Karpas-422 (cell line): ENCODE results near the gene FGD5. TPM values are rescaled to one million over a fixed set of nuclear protein-coding genes. Genes with fewer than 3 reads are reported as not detected.

Experiments used
- DNase-seq: peaks from one replicate; pipeline ENCODE4 v3.0.0-alpha.2; 2015
- H2AFZ ChIP-seq: fragments of 200-600 bp; sonication (generic); 2 replicates; pipeline ENCODE4 v1.6.1; 2014; ENCODE audit warnings: antibody characterized with exemption, low read length, mixed read lengths
- H3K27ac ChIP-seq: fragments of 200-600 bp; sonication (generic); 2 replicates; pipeline ENCODE4 v1.5.1; 2014; ENCODE audit warnings: mild to moderate bottlenecking, low read length, moderate library complexity
- H3K27me3 ChIP-seq: fragments of 200-600 bp; sonication (generic); 2 replicates; pipeline ENCODE4 v1.6.1; 2014; ENCODE audit warnings: low read length, mixed read lengths
- H3K36me3 ChIP-seq: fragments of 200-600 bp; sonication (generic); 2 replicates; pipeline ENCODE4 v1.6.1; 2014; ENCODE audit warnings: low read length, mixed read lengths; ENCODE audit not compliant: insufficient read depth
- H3K4me1 ChIP-seq: fragments of 200-600 bp; sonication (generic); 2 replicates; pipeline ENCODE4 v1.6.1; 2014; ENCODE audit warnings: mild to moderate bottlenecking, low read length, mixed read lengths
- H3K4me2 ChIP-seq: fragments of 200-600 bp; sonication (generic); 2 replicates; pipeline ENCODE4 v1.6.1; 2014; ENCODE audit warnings: low read length, low read depth, mild to moderate bottlenecking; ENCODE audit not compliant: poor library complexity, severe bottlenecking
- H3K4me3 ChIP-seq: fragments of 200-600 bp; sonication (generic); 2 replicates; pipeline ENCODE4 v1.5.1; 2014; ENCODE audit warnings: mild to moderate bottlenecking, antibody characterized with exemption, low read length, mixed read lengths
- H3K79me2 ChIP-seq: fragments of 200-600 bp; sonication (generic); 2 replicates; pipeline ENCODE4 v1.6.1; 2014; ENCODE audit warnings: mild to moderate bottlenecking, low read length, mixed read lengths
- H3K9ac ChIP-seq: fragments of 200-600 bp; sonication (generic); 2 replicates; pipeline ENCODE4 v1.6.0; 2014; ENCODE audit warnings: low read length
- H3K9me2 ChIP-seq: fragments of 200-600 bp; sonication (generic), shearing (Covaris generic); replicated peaks from 2 replicates; pipeline ENCODE4 v1.6.0; 2014; ENCODE audit warnings: mild to moderate bottlenecking, low read length, moderate library complexity; ENCODE audit not compliant: insufficient read depth
- H3K9me3 ChIP-seq: fragments of 300-700, 200-600 bp; sonication (generic); 2 replicates; pipeline ENCODE4 v1.6.1; 2014; ENCODE audit warnings: low read length, mixed read lengths
- H4K20me1 ChIP-seq: fragments of 200-600 bp; sonication (generic); 2 replicates; pipeline ENCODE4 v1.6.1; 2014; ENCODE audit warnings: mild to moderate bottlenecking, antibody characterized with exemption, low read length, low read depth; ENCODE audit not compliant: insufficient read depth
- total RNA-seq: library from RNA; depleted of rRNA; stranded (reverse); fragments of >200 nt; shearing (Covaris generic); gene quantifications from 2 replicates; pipeline ENCODE4 v1.2.3, GENCODE V29; 2014; ENCODE audit warnings: low replicate concordance

FGD5 gene
- total RNA-seq, 1 experiment from 2014 or later: not detected

GRCh38 chr3:14879211-14879874, 60.6 kb downstream of the FGD5 start:
- Histone ChIP-seq H2AFZ (no peak overlapping the region), H3K9me2 (no peaks in the 10 kb centered on the region), H3K9me3 (no peaks in the 10 kb centered on the region), H4K20me1 (no peaks in the 10 kb centered on the region), H3K27ac (no peak overlapping the region), H3K27me3 (no peaks in the 10 kb centered on the region), H3K4me3 (no peak overlapping the region), H3K4me2 (no peak overlapping the region), H3K4me1 (no peaks in the 10 kb centered on the region), H3K36me3 (no peaks in the 10 kb centered on the region), H3K79me2 (no peaks in the 10 kb centered on the region), H3K9ac (no peak overlapping the region)
- DNase-seq: no peak

DNA sequence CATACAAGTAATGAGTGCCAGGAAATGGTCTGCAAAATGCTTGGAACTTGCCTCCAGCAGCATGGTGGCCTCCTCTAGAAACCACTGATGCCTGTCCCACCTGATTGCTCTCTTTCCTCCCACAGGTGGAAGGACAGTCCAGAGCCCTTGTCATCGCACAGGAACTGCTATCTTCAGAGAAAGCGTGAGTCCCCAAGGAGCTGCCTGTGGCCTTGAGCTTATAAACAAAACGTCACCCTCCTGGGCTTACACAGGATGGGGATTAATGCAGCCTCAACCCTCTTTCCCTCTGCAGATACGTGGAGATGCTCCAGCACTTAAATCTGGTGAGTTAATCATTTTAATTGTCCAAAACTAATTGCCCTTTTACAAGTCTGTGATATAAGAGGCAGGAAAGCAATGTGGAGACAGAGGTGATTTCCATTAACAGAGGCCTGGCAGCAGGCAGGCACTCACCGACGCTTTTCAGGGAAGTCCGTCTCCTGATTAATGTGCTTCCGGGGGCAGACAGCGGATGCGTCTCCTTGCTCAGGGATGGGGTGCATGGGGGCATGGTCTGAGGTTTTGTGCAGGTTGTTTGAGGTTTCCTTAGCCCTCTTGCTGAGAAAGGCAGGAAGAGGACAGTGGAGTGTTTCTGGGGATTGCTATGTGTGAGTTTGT, 61.8 kb downstream of the FGD5 start:
- Histone ChIP-seq H4K20me1 (no peaks in the 10 kb centered on the region), H3K36me3 (no peaks in the 10 kb centered on the region), H3K27me3 (no peaks in the 10 kb centered on the region), H3K9me2 (no peaks in the 10 kb centered on the region), H2AFZ (no peak overlapping the region), H3K4me1 (no peaks in the 10 kb centered on the region), H3K4me3 (no peak overlapping the region), H3K9ac (no peak overlapping the region), H3K4me2 (no peak overlapping the region), H3K27ac (no peak overlapping the region), H3K9me3 (no peaks in the 10 kb centered on the region), H3K79me2 (no peaks in the 10 kb centered on the region)
- DNase-seq: no peak

DNA sequence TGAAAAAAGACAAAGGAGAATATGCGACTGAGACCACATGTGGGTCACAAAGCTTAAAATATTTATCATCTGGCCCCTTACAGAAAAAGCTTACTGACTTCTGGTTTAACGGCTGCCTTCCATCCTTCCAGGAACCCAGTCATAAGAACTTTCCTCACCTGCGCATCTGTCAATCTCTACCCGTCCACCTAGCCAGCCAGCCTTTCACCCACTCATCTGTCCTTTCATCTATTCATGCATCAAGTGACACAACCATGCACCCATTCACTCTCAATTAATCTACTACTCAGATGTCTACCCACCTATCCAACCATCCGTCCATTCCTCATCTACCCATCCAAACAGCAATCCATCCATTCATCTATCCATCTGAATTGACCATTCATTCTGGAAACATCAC, 64.5 kb downstream of the FGD5 start:
- Histone ChIP-seq H3K9me2 (no peaks in the 10 kb centered on the region), H3K4me1 (no peaks in the 10 kb centered on the region), H3K9me3 (no peaks in the 10 kb centered on the region), H3K4me2 (no peak overlapping the region), H3K4me3 (no peak overlapping the region), H3K79me2 (no peaks in the 10 kb centered on the region), H3K27ac (no peak overlapping the region), H3K36me3 (no peaks in the 10 kb centered on the region), H2AFZ (no peak overlapping the region), H3K9ac (no peak overlapping the region), H3K27me3 (no peaks in the 10 kb centered on the region), H4K20me1 (no peaks in the 10 kb centered on the region)
- no peak for DNase-seq

- H3K9me2 ChIP-seq: no peaks in the 10 kb centered on the region
- no peak for DNase-seq
- H3K4me1 ChIP-seq: no peaks in the 10 kb centered on the region
- H3K36me3 ChIP-seq: no peaks in the 10 kb centered on the region
- H3K79me2 ChIP-seq: no peaks in the 10 kb centered on the region
- no peak overlapping the region for H3K4me2 ChIP-seq
- no peak overlapping the region for H2AFZ ChIP-seq
- H4K20me1 ChIP-seq: no peaks in the 10 kb centered on the region
- no peak overlapping the region for H3K9ac ChIP-seq
- no peaks in the 10 kb centered on the region for H3K9me3 ChIP-seq
- H3K4me3 ChIP-seq: no peak overlapping the region
- no peak overlapping the region for H3K27ac ChIP-seq
- no peaks in the 10 kb centered on the region for H3K27me3 ChIP-seq
Measured at GRCh38 chr3:14884665-14885064, 65.9 kb downstream of the FGD5 start.

DNA sequence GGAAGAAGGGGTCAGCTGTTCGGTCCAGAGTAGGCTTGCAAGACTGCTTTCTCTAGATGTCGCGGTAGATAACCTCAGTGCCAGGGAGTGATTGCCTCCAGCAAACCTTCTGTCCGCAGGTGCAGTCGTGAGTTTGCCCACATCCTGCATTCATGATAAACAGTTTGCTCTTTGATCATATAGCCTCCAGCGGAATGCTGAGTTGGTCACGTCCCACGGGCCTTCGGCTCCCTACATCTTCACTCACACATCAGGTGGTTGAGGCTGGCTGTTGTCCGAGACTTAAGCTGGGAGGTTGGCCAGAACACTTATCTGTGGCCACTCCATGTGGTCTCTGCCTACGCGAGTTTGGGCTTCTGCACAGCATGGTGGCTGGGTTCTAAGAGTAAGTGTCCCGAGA, 66.5 kb downstream of the FGD5 start:
- Histone ChIP-seq H3K27me3 (no peaks in the 10 kb centered on the region), H3K4me1 (no peaks in the 10 kb centered on the region), H2AFZ (no peak overlapping the region), H3K79me2 (no peaks in the 10 kb centered on the region), H3K4me2 (no peak overlapping the region), H4K20me1 (no peaks in the 10 kb centered on the region), H3K9me3 (no peaks in the 10 kb centered on the region), H3K9ac (no peak overlapping the region), H3K4me3 (no peak overlapping the region), H3K27ac (no peak overlapping the region), H3K9me2 (no peaks in the 10 kb centered on the region), H3K36me3 (no peaks in the 10 kb centered on the region)
- no peak for DNase-seq

DNA sequence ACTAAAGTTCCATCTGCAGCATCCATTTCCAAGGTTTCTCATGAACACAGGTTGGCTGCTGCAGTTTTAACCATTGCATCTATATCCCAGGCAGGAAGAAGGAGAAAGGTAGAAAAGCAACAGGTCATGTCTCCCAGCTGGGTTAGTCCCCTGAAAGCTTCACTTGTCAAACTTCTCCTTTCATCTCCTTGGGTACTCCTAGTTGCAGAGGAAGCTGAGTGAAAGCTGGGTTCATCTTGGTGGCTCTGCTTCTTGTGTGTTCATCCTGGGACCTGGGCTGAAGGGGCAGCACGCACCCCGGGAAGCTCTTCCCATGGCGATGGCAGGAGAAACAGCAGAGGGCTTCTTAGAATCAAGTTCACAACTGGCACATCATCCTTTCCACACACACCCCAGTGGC, 67.3 kb downstream of the FGD5 start:
- H3K4me2 ChIP-seq: no peak overlapping the region
- H3K36me3 ChIP-seq: no peaks in the 10 kb centered on the region
- DNase-seq: no peak
- no peaks in the 10 kb centered on the region for H3K27me3 ChIP-seq
- no peak overlapping the region for H3K4me3 ChIP-seq
- H3K9me3 ChIP-seq: no peaks in the 10 kb centered on the region
- no peak overlapping the region for H3K9ac ChIP-seq
- H3K79me2 ChIP-seq: no peaks in the 10 kb centered on the region
- no peak overlapping the region for H3K27ac ChIP-seq
- no peak overlapping the region for H2AFZ ChIP-seq
- no peaks in the 10 kb centered on the region for H3K9me2 ChIP-seq
- H4K20me1 ChIP-seq: no peaks in the 10 kb centered on the region
- H3K4me1 ChIP-seq: no peaks in the 10 kb centered on the region

DNA sequence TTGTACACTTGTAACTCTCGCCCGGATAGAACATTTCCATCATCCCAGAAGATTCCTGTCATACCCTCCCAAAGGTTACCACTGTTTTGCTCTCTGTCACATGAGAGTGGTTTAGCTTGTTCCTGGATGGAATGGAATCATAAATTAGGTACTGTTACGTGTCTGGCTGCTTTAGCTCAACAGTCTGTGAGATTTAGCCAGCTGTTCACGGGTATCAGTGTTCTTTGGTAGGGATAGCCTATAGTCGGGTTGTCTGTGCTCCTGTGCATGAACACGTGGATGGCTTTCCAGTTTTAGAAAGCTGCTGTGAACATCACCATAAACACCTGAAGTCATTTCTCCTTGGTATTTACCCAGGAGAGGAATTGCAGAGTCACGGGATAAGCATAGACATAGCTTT, 70.4 kb downstream of the FGD5 start:
- H3K9ac ChIP-seq: no peak overlapping the region
- H3K9me3 ChIP-seq: no peaks in the 10 kb centered on the region
- no peaks in the 10 kb centered on the region for H3K79me2 ChIP-seq
- H4K20me1 ChIP-seq: no peaks in the 10 kb centered on the region
- no peak overlapping the region for H3K4me3 ChIP-seq
- DNase-seq: no peak
- H3K36me3 ChIP-seq: no peaks in the 10 kb centered on the region
- H2AFZ ChIP-seq: no peak overlapping the region
- H3K27ac ChIP-seq: no peak overlapping the region
- H3K4me1 ChIP-seq: no peaks in the 10 kb centered on the region
- no peak overlapping the region for H3K4me2 ChIP-seq
- H3K9me2 ChIP-seq: no peaks in the 10 kb centered on the region
- no peaks in the 10 kb centered on the region for H3K27me3 ChIP-seq

DNA sequence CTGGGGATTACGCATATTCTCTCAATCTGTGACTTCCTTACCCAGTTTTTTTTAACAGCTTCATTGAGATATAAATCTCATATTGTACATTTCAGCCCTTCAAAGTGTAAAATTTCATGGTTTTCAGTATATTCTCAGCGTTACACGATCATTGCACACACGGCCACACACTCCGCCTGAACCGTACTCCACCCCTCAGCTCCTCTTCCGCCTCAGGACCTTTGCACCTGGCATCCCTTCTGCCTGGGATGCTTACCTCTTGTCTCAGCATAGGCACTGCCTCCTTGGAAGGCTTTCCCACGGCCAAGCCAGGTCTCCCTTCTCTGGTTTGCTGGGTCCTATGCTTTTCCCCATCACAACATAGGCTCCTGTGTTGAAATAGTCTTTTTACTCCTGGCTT, 71.2 kb downstream of the FGD5 start:
- no peaks in the 10 kb centered on the region for H3K4me1 ChIP-seq
- H3K9me2 ChIP-seq: no peaks in the 10 kb centered on the region
- no peak overlapping the region for H3K9ac ChIP-seq
- H4K20me1 ChIP-seq: no peaks in the 10 kb centered on the region
- no peaks in the 10 kb centered on the region for H3K9me3 ChIP-seq
- no peak overlapping the region for H3K27ac ChIP-seq
- no peak overlapping the region for H2AFZ ChIP-seq
- H3K79me2 ChIP-seq: no peaks in the 10 kb centered on the region
- H3K4me2 ChIP-seq: no peak overlapping the region
- no peaks in the 10 kb centered on the region for H3K27me3 ChIP-seq
- no peak overlapping the region for H3K4me3 ChIP-seq
- DNase-seq: no peak
- no peaks in the 10 kb centered on the region for H3K36me3 ChIP-seq
